Breast epithelium (tissue), 3 donors: ENCODE results near the gene KCNK4.

Experiments used
- POLR2A ChIP-seq: fragments of 450-650 bp; IDR thresholded peaks from one replicate; pipeline ENCODE4 v1.6.1; 2016; ENCODE audit warnings: antibody characterized with exemption, mild to moderate bottlenecking, moderate library complexity
- POLR2AphosphoS5 ChIP-seq, 3 donors: sonication (generic); formaldehyde crosslinking; IDR thresholded peaks; one replicate each; pipeline ENCODE4 v1.6.1; 2017; ENCODE audit warnings: antibody characterized with exemption in 3 of 3
- TF ChIP-seq, protein P1 (sequence below), 3 donors: fragments of 450-650 bp; IDR thresholded peaks; one replicate each; pipeline ENCODE4 v1.5.1; 2016 to 2017; ENCODE audit warnings: antibody characterized with exemption in 3 of 3, mild to moderate bottlenecking in 3 of 3, moderate library complexity in 3 of 3

DNA sequence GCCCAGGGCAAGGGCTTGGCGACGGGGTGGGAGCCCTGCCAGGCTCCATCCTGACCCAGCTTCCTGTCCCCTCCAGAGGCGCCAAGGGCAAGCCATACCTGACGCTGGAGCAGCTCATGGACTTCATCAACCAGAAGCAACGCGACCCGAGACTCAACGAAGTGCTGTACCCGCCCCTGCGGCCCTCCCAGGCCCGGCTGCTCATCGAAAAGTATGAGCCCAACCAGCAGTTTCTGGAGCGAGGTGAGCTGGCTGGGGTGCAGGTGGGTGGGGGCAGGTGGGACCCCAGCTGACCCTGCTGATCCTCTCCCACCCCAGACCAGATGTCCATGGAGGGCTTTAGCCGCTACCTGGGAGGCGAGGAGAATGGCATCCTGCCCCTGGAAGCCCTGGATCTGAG, 34.8 kb upstream of the KCNK4 start:
- TF ChIP-seq, protein P1, sequence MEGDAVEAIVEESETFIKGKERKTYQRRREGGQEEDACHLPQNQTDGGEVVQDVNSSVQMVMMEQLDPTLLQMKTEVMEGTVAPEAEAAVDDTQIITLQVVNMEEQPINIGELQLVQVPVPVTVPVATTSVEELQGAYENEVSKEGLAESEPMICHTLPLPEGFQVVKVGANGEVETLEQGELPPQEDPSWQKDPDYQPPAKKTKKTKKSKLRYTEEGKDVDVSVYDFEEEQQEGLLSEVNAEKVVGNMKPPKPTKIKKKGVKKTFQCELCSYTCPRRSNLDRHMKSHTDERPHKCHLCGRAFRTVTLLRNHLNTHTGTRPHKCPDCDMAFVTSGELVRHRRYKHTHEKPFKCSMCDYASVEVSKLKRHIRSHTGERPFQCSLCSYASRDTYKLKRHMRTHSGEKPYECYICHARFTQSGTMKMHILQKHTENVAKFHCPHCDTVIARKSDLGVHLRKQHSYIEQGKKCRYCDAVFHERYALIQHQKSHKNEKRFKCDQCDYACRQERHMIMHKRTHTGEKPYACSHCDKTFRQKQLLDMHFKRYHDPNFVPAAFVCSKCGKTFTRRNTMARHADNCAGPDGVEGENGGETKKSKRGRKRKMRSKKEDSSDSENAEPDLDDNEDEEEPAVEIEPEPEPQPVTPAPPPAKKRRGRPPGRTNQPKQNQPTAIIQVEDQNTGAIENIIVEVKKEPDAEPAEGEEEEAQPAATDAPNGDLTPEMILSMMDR (IDR thresholded peaks at IDR 0.05): no peak
- TF ChIP-seq POLR2A (no peak), POLR2AphosphoS5 (IDR thresholded peaks at IDR 0.05) (no peak)
